Activated CD8-positive, alpha-beta T cell treated with anti-CD3 and anti-CD28 coated beads for 36 hours (primary cell): ENCODE results near the gene CSRNP2. TPM values are rescaled to one million over a fixed set of nuclear protein-coding genes. Genes with fewer than 3 reads are reported as not detected.
"Not testable (repeated sequence)": the region's sequence is repeated elsewhere in the genome, so short reads cannot be mapped to it uniquely, and the experiment has no call there.

ENCODE experiments used
- ATAC-seq: fragments of 200-7000 bp; cut with Tn5 transposase; one replicate; pipeline ENCODE4 v1.10.0; 2021; ENCODE audit warnings: mild to moderate bottlenecking, moderate library complexity
- CTCF ChIA-PET: fragments of 350-600 bp; sonication (Branson Sonifier 250); formaldehyde crosslinking; loops from one replicate; lab custom pipeline; 2021; ENCODE audit warnings: antibody characterized with exemption; lab: Charles Lee
- POLR2A ChIA-PET: fragments of 350-600 bp; sonication (Branson Sonifier 250); formaldehyde crosslinking; loops from one replicate; lab custom pipeline; 2021; ENCODE audit warnings: antibody characterized with exemption; lab: Charles Lee
- DNase-seq: peaks from one replicate; pipeline ENCODE4 v3.0.0-alpha.2; 2020
- H3K27ac Mint-ChIP-seq: one replicate; pipeline ENCODE4 v1.8.0; 2021; ENCODE audit warnings: mild to moderate bottlenecking, mixed read lengths
- H3K27me3 Mint-ChIP-seq: one replicate; pipeline ENCODE4 v1.8.0; 2021; ENCODE audit warnings: mixed read lengths
- H3K36me3 Mint-ChIP-seq: one replicate; pipeline ENCODE4 v1.8.0; 2021; ENCODE audit warnings: low read depth, mixed read lengths
- H3K4me1 Mint-ChIP-seq: one replicate; pipeline ENCODE4 v1.8.0; 2021; ENCODE audit warnings: low read depth, mixed read lengths
- H3K4me3 Mint-ChIP-seq: one replicate; pipeline ENCODE4 v1.8.0; 2021; ENCODE audit warnings: mild to moderate bottlenecking, moderate library complexity, mixed read lengths
- H3K9me3 Mint-ChIP-seq: one replicate; pipeline ENCODE4 v1.8.0; 2021; ENCODE audit warnings: mixed read lengths
- intact Hi-C: fragments of 100-400 bp; cut with micrococcal nuclease; formaldehyde crosslinking; loops from one replicate; pipeline ENCODE4 v1.10.0; 2022
- total RNA-seq, 2 experiments: library from RNA; stranded (reverse); gene quantifications; one replicate each; pipeline ENCODE4 v1.2.3, GENCODE V29; 2021
- TF ChIP-seq, protein P1 (sequence below): fragments of 200-600 bp; IDR thresholded peaks from one replicate; pipeline ENCODE4 v1.8.0; 2022; ENCODE audit warnings: antibody characterized with exemption, mild to moderate bottlenecking

The CSRNP2 gene
- total RNA-seq, 2 experiments from 2014 or later = 9.2 to 9.6 TPM

DNA sequence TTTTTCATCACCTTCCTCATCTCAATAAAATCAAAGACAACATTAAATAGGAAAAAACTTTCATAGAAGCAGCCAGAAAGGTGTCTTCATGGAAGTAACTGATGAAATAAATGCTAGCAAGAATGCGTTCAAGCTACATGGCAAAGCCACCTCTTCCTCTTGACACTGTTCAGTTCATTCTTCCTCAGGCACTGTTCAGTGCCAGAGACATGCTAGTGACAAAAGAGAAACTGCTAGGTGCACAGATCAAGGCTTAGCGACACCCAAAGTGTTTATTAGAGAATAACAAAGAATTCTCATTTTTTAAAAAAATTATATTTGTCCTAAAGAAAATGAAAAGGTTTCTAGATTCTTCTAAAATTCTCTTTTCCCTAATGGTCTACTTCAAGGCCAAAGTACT lies 64.4 kb downstream of the CSRNP2 start:
- TF ChIP-seq, protein P1, sequence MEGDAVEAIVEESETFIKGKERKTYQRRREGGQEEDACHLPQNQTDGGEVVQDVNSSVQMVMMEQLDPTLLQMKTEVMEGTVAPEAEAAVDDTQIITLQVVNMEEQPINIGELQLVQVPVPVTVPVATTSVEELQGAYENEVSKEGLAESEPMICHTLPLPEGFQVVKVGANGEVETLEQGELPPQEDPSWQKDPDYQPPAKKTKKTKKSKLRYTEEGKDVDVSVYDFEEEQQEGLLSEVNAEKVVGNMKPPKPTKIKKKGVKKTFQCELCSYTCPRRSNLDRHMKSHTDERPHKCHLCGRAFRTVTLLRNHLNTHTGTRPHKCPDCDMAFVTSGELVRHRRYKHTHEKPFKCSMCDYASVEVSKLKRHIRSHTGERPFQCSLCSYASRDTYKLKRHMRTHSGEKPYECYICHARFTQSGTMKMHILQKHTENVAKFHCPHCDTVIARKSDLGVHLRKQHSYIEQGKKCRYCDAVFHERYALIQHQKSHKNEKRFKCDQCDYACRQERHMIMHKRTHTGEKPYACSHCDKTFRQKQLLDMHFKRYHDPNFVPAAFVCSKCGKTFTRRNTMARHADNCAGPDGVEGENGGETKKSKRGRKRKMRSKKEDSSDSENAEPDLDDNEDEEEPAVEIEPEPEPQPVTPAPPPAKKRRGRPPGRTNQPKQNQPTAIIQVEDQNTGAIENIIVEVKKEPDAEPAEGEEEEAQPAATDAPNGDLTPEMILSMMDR = no peak
- Mint-ChIP-seq H3K4me1 (peaks cover 42% of the 10 kb centered on the region), H3K27ac (peak overlapping the region; percentile 25), H3K36me3 (peaks cover 7% of the 10 kb centered on the region), H3K9me3 (no peaks in the 10 kb centered on the region), H3K4me3 (no peak overlapping the region), H3K27me3 (no peaks in the 10 kb centered on the region)
- intact Hi-C loops = no loop called here
- POLR2A ChIA-PET = interaction anchor here (0.6 kb wide), 2 partner anchors 32 to 219 kb away, joined by 3 read pairs; partner anchors contain the start of gene DAZAP2
- CTCF ChIA-PET = interaction anchor here (1.5 to 2.9 kb wide), 3 partner anchors 9 to 234 kb away, joined by 3 to 17 read pairs (median 5); no protein-coding TSS in a partner anchor
- no peak for DNase-seq
- ATAC-seq = no peak

DNA sequence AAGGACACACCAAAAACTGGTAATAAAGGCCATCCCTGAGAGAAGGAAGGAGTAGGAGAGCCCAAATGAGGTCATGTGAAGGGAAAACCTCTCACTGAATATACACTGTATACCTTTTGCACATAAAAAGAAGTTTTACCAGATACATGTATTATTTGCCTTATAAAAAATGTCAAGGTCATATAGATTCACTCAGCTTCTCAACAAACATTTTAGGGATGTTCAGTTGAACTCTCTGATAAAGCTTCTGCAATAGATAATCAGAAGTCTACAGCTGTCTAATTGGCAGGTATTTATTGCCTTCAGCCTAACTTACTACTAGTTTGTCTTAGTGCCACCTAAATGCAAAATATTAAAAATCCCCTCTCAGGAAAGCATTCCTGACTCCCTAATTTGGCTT lies 65.9 kb downstream of the CSRNP2 start:
- H3K27ac Mint-ChIP-seq = no peak overlapping the region
- ChIA-PET POLR2A (interaction anchor here (0.7 kb wide), 1 partner anchor 28 kb away, joined by 3 read pairs; no protein-coding TSS in a partner anchor), CTCF (no interaction called here)
- no peaks in the 10 kb centered on the region for H3K27me3 Mint-ChIP-seq
- no peak overlapping the region for H3K4me3 Mint-ChIP-seq
- intact Hi-C loops = no loop called here
- H3K36me3 Mint-ChIP-seq = peaks cover 8% of the 10 kb centered on the region
- peaks cover 42% of the 10 kb centered on the region for H3K4me1 Mint-ChIP-seq
- TF ChIP-seq, protein P1 = no peak
- H3K9me3 Mint-ChIP-seq = no peaks in the 10 kb centered on the region
- ATAC-seq = no peak
- DNase-seq = no peak

DNA sequence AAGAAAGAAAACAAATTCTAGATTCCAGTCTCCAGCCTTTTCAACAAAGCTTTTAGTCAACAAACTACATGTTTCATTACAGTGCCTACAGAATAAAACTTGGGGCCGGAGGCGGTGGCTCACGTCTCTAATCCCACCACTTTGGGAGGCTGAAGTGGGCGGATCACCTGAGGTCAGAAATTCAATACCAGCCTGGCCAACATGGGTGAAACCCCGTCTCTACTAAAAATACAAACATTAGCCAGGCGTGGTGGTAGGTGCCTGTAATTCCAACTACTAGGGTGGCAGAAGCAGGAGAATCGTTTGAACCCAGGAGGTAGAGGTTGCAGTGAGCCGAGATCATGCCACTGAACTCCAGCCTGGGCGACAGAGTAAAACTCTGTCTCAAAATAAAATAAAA lies 68.9 kb downstream of the CSRNP2 start:
- POLR2A ChIA-PET = interaction anchor here (0.7 kb wide), 1 partner anchor 10 kb away, joined by 3 read pairs; no protein-coding TSS in a partner anchor
- CTCF ChIA-PET, DNase-seq, intact Hi-C loops, H3K4me3 Mint-ChIP-seq, ATAC-seq, H3K9me3 Mint-ChIP-seq, H3K27ac Mint-ChIP-seq, H3K36me3 Mint-ChIP-seq, H3K27me3 Mint-ChIP-seq: not testable (repeated sequence)
- peaks cover 36% of the 10 kb centered on the region for H3K4me1 Mint-ChIP-seq

DNA sequence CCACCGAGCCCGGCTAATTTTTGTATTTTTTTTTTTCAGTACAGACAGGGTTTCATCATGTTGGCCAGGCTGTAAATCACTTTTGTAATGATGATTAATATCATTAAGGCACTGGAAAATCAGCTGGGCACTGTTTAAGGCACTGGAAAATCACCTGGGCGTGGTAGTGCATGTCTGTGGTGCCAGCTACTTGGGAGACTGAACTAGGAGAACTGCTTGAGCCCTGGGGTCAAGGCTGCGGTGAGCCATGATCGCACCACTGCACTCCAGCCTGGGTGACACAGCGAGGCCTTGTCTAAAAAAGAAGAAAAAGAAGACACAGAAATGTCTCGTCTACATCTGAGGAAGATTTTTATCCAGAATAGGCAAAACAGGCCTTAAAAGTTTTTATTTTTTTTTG lies 70.0 kb downstream of the CSRNP2 start:
- H3K27me3 Mint-ChIP-seq = no peaks in the 10 kb centered on the region

DNA sequence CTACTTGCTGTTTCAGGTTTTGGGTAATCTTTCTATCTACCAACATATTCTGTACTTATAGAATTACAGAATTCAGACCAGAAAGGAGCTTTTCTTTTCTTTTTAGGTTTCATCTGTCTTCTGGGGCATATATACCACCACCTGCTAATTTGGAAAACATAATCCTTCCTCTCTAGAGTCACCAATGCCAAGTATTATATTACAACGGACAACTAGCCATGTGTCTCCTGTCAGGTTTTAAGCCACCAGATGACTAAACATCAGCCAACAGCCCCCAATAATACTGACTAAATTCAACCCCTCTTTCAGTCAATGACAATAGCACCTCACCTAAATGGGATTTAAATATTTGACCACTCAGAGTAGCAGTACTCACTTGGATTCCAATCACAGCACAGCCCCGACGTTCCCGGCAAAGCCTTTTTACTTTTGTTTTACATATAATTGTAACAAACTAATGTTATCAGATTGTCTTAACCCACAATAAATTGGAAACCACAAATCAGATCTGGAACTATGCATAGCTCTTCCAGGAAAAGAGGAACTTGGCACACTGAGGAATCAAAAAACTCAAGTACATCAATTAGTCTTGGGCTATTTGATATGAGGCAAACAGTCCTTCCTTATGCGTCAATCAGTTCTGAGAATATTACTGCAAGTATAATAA lies 70.7 kb downstream of the CSRNP2 start:
- no peaks in the 10 kb centered on the region for H3K27me3 Mint-ChIP-seq
- TF ChIP-seq, protein P1 = no peak
- ChIA-PET POLR2A (interaction anchor here (1.0 to 1.7 kb wide), 3 partner anchors 9 to 430 kb away, joined by 3 to 5 read pairs (median 3); no protein-coding TSS in a partner anchor), CTCF (interaction anchor here (0.9 to 1.3 kb wide), 3 partner anchors 9 to 208 kb away, joined by 3 read pairs; no protein-coding TSS in a partner anchor)
- H3K36me3 Mint-ChIP-seq = peaks cover 9% of the 10 kb centered on the region
- H3K4me1 Mint-ChIP-seq = peaks cover 41% of the 10 kb centered on the region
- intact Hi-C loops = no loop called here
- no peak overlapping the region for H3K4me3 Mint-ChIP-seq
- H3K27ac Mint-ChIP-seq = no peak overlapping the region
- ATAC-seq (no peak), DNase-seq (no peak)
- H3K9me3 Mint-ChIP-seq = no peaks in the 10 kb centered on the region

More for the DNA sequence above, 70.0 kb downstream of the CSRNP2 start:
- DNase-seq (no peak), ATAC-seq (no peak)
- H3K4me3 Mint-ChIP-seq = no peak overlapping the region
- intact Hi-C loops = no loop called here
- no peaks in the 10 kb centered on the region for H3K9me3 Mint-ChIP-seq
- peaks cover 41% of the 10 kb centered on the region for H3K4me1 Mint-ChIP-seq
- CTCF ChIA-PET = interaction anchor here (0.9 to 1.1 kb wide), 2 partner anchors 9 to 209 kb away, joined by 3 read pairs; no protein-coding TSS in a partner anchor
- H3K27ac Mint-ChIP-seq = no peak overlapping the region
- TF ChIP-seq, protein P1 = no peak
- H3K36me3 Mint-ChIP-seq = peaks cover 8% of the 10 kb centered on the region
- POLR2A ChIA-PET = interaction anchor here (1.0 to 1.6 kb wide), 2 partner anchors 29 to 431 kb away, joined by 3 read pairs; no protein-coding TSS in a partner anchor
